GM12873 (cell line): ENCODE data around the gene HOXA6.

Experiments
- TF ChIP-seq, protein P1 (sequence below): IDR thresholded peaks from 2 replicates; pipeline ENCODE4 v1.5.1; 2012; ENCODE audit warnings: low read depth, mild to moderate bottlenecking, moderate library complexity, low read length, control low read depth; ENCODE audit not compliant: insufficient read depth; ENCODE audit errors: missing control alignments

HOXA6 gene

DNA sequence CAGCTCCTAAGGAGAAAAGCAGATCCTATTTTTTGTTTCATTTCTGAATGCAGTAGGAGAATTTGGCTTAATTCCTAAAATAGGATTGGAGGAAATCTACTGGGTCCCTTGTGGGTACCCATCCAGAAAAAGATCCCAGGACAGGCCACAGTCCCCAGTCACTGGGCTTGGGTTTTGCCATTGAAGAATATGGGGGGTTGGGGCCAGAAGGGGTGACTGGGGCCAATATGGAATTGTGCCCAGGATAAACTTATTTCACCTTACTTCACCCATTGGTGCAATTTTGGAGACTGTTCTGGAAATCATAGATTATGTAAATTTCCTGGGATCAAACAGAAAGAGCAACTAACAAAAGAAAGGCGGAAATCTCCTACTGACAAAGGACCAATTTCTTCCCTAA is 9.1 kb downstream of the HOXA6 start:
- TF ChIP-seq, protein P1, sequence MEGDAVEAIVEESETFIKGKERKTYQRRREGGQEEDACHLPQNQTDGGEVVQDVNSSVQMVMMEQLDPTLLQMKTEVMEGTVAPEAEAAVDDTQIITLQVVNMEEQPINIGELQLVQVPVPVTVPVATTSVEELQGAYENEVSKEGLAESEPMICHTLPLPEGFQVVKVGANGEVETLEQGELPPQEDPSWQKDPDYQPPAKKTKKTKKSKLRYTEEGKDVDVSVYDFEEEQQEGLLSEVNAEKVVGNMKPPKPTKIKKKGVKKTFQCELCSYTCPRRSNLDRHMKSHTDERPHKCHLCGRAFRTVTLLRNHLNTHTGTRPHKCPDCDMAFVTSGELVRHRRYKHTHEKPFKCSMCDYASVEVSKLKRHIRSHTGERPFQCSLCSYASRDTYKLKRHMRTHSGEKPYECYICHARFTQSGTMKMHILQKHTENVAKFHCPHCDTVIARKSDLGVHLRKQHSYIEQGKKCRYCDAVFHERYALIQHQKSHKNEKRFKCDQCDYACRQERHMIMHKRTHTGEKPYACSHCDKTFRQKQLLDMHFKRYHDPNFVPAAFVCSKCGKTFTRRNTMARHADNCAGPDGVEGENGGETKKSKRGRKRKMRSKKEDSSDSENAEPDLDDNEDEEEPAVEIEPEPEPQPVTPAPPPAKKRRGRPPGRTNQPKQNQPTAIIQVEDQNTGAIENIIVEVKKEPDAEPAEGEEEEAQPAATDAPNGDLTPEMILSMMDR: no peak

DNA sequence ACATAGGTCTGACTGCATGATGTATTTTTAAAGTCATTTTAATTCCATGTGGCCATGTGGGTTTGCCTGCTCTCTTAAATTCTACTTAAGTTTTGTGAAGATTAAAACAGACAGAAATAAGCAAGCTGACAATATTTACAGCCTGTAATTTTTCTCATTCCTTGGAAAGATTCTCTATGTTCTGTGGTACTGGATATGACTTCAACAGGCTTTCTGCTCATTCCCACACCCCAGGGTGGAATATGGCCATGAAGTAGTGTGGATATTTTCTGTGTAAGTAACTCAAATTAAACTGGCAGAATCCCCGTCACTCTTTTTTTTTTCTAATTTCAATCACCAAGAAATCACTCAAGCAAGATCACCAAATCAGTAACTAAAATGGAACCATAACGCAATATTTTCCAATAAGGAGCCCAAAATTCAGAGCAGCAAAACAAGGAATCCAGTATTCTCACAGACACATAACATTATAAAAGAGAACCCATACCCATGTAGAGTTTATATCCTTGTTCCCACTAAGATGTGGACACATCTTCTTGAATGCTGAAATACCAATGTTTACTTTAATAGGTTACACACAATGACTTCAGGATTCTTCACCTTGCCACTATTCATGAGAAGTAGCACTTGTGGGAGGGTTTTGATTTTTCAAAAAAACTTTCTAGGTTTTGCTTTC is 9.8 kb downstream of the HOXA6 start:
- TF ChIP-seq, protein P1: no peak

DNA sequence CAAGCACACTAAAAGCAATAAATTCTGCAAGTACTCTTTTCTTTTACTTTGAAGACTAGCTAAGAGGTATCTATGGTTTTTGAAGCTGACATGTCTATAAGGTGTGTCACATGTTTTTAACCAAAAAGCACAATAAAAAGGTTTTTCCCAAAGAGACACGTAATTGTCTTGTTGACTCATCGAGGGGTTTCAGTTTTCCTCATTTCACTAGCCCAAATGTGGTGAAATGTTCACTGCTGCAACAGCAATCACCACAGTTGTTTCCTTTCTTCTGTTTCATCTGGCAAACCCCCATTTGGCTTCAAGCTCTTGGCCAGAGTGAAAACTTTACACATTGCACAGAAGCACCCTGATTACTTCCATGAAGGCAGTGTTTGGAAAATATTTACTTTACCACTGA is 13.2 kb downstream of the HOXA6 start:
- TF ChIP-seq, protein P1: no peak

DNA sequence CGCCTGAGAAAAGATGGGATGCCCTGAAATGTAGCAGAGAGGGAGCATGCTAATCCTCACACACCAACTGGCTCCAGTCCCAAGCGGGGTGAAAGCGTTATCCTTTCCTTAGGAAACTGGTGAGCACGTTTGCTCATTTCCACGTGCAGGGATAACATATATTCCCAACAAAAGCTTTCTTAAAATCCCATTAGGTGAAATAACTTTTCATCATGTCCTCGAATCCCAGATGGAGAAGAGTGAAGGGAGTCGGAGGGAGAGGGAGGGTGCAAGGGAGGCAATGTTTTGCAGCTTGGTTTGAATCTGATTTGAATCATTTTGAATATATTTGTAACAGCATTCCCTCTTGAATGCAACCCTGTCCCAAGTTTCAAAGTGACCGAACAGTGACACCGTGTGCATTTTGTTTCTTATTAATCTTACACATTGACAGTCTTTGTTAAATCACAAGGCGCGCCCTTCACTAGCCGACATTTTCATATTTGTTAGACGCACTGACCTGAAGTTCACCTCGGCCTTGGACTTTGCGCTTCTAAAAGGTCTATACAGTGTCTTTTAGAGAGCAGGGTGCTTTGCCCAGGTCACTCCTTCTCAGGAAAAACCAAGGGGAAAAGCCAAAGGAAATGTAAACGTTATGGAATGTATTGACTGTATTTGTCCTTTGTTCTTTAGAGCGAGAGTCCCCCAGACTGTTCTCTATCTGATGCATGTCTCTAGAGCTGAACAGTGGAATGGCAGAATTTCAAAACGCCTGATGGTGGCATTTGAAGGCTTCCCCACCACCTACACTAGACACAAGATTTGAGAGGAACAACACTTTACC is 14.0 kb downstream of the HOXA6 start:
- TF ChIP-seq, protein P1: no peak

DNA sequence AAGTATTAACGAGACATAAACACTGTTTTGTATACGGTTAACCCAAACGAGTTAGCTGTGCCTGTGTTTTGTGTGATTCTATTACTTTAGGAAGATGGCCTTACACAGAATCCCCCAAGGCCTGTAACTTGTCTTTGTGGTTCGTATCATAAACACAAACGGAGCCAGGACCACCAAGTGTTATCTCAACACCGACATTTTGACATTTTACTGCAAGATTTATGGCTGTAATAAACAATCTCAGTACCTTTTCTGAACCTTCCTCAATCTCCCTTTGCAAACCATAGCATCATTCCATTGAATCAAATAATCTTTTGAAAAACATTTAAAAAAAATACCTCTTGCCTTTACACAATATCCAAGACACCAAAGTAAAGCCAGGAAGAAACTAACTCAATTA is 14.6 kb downstream of the HOXA6 start:
- TF ChIP-seq, protein P1: no peak

DNA sequence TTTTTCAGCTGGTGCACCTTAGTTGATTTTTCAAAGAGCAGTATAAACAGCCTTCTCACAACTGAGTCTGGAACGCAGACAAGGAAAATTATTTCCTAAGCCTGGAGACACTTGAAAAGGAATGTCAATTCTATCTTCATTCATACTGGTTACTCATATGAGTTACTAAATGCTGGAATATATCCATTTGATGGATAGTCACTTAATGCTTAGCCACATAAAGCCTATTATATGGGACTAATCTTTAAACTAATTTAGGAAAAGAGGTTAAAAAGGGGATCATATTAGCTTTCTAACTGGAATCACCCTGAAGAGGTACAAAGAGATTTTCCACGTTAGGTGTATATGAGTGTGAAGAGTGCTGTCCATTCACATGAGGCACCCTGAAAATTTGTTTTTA is 15.4 kb downstream of the HOXA6 start:
- TF ChIP-seq, protein P1: no peak

DNA sequence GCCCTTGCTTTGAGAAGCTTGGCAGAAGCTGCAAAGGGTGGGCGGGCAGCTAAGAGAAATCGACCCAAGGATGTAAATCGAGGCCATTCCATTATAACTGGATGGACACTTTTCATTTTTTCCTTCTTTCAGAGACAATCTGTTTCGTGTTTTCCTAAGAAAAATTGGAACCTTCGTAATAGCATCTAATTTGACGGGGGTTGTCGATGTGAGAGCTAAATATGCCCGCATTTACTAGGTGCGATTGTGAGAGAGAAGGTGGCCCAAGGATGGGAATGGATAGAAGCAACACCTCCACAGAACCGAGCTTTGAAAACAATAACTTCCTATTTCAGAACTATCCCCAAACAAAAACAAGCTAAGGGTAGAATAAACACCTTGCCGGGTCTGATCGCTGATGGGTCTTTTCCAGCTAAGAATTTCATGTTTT is 16.2 kb downstream of the HOXA6 start:
- TF ChIP-seq, protein P1: no peak
